Uterus (tissue), 2 donors: Measurements from ENCODE around the gene AKT3.

Experiments
- CTCF ChIP-seq, 4 experiments: fragments of 200-600 bp in 2 of 4; fragments of 450-650 bp in 2 of 4; sonication (generic) in 2 of 4; IDR thresholded peaks; one replicate each; pipeline ENCODE4 v1.5.1; 2016 to 2019; ENCODE audit warnings: antibody characterized with exemption in 4 of 4, mild to moderate bottlenecking in 2 of 4, moderate library complexity in 1 of 4
- POLR2A ChIP-seq, 2 donors: fragments of 450-650 bp; IDR thresholded peaks; one replicate each; pipeline ENCODE4 v1.6.1; 2016; ENCODE audit warnings: antibody characterized with exemption in 2 of 2, mild to moderate bottlenecking in 1 of 2, moderate library complexity in 1 of 2

- TF ChIP-seq CTCF (IDR thresholded peaks at IDR 0.05), result no peak
- TF ChIP-seq POLR2A (IDR thresholded peaks at IDR 0.05), result no peak
Observed at GRCh38 chr1:243731974-243732625, 117.9 kb downstream of the AKT3 start.
